ENCODE results near the gene TUBGCP5.
"Not testable (repeated sequence)": the region's sequence is repeated elsewhere in the genome, so short reads cannot be mapped to it uniquely, and the experiment has no call there.

The TUBGCP5 gene

GRCh38 chr15:23039917-23040281 lies 530 bp upstream of the TUBGCP5 start:
- no peak for DNase-seq

GRCh38 chr15:23038726-23039142 lies 635 bp downstream of the TUBGCP5 start:
- peak in 1 of 2 donors; percentile 8 for DNase-seq

- DNase-seq = peak; percentile 52 to 58
Measured at GRCh38 chr15:23035964-23036566, 3.3 kb downstream of the TUBGCP5 start.

- no peak for DNase-seq
Measured at GRCh38 chr15:23033979-23034378, 5.4 kb downstream of the TUBGCP5 start.

GRCh38 chr15:23026218-23026617 lies 13.2 kb downstream of the TUBGCP5 start:
- DNase-seq = no peak

- DNase-seq = no peak
Measured at GRCh38 chr15:23022156-23022555, 17.2 kb downstream of the TUBGCP5 start.

GRCh38 chr15:23014394-23015000 lies 24.9 kb downstream of the TUBGCP5 start:
- DNase-seq = no peak

- DNase-seq = no peak
Measured at GRCh38 chr15:23013681-23014080, 25.7 kb downstream of the TUBGCP5 start.

- not testable (repeated sequence) for DNase-seq
Measured at GRCh38 chr15:23012616-23013015, 26.8 kb downstream of the TUBGCP5 start.

- no peak for DNase-seq
Measured at GRCh38 chr15:23003736-23004135, 35.6 kb downstream of the TUBGCP5 start.

- no peak for DNase-seq
Measured at GRCh38 chr15:23002920-23003319, 36.4 kb downstream of the TUBGCP5 start.

- no peak for DNase-seq
Measured at GRCh38 chr15:22995795-22996194, 43.6 kb downstream of the TUBGCP5 start.

GRCh38 chr15:22992024-22992326 lies 47.4 kb downstream of the TUBGCP5 start:
- no peak for DNase-seq

- DNase-seq = no peak
Measured at GRCh38 chr15:22989576-22990477, 49.5 kb downstream of the TUBGCP5 start.

- no peak for DNase-seq
Measured at GRCh38 chr15:22988811-22989210, 50.6 kb downstream of the TUBGCP5 start.

- not testable (repeated sequence) for DNase-seq
Measured at GRCh38 chr15:22981931-22982330, 57.4 kb downstream of the TUBGCP5 start.

- no peak for DNase-seq
Measured at GRCh38 chr15:22981051-22981840, 58.1 kb downstream of the TUBGCP5 start.

- peak; percentile 19 to 20 for DNase-seq
Measured at GRCh38 chr15:22980189-22981050, 58.9 kb downstream of the TUBGCP5 start, which contains the start of gene CYFIP1. TSS of gene CYFIP1 (minus strand) at chr15:22980368. CDS start at chr15:22947285, 33,083 bp downstream.

GRCh38 chr15:22979238-22980188 lies 59.9 kb downstream of the TUBGCP5 start:
- DNase-seq = peak; percentile 29 to 36

GRCh38 chr15:22978691-22979237 lies 60.6 kb downstream of the TUBGCP5 start:
- no peak for DNase-seq

- no peak for DNase-seq
Measured at GRCh38 chr15:22974745-22975144, 64.6 kb downstream of the TUBGCP5 start.

All from stimulated activated CD4-positive, alpha-beta T cell treated with anti-CD3 and anti-CD28 coated beads, Interleukin-2, amount 100 ng/mL, for 48 hours (primary cell).